HTERT RPE-1 (cell line): ENCODE data around the gene ERCC5.

Experiments
- in situ Hi-C: fragments of 300-500 bp; cut with MboI; formaldehyde crosslinking; loops from 4 replicates; pipeline ENCODE4 v1.14.3; 2020; ENCODE audit warnings: low sequenced_read_pairs

Gene ERCC5

GRCh38 chr13:102839462-102839861, 6.4 kb upstream of the ERCC5 start:
- in situ Hi-C loops = no loop called here

DNA sequence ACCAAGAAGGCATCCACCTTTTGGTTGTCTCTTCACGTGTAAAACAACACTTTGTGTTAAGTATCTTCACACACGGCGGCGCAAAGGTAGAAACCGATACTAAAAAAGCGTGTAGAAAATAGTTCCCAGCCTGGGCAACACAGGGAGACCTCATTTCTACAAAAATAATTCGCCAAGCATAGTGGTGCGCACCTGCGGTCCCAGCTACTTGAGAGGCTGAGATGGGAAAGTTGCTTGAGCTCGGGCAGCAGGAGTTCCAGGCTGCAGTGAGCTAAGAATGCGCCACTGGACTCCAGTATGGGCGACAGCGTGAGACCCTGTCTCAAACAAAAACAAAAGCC, 573 bp upstream of the ERCC5 start:
- in situ Hi-C loops = no loop called here

GRCh38 chr13:102846261-102847015, 606 bp downstream of the ERCC5 start:
- in situ Hi-C loops = no loop called here

DNA sequence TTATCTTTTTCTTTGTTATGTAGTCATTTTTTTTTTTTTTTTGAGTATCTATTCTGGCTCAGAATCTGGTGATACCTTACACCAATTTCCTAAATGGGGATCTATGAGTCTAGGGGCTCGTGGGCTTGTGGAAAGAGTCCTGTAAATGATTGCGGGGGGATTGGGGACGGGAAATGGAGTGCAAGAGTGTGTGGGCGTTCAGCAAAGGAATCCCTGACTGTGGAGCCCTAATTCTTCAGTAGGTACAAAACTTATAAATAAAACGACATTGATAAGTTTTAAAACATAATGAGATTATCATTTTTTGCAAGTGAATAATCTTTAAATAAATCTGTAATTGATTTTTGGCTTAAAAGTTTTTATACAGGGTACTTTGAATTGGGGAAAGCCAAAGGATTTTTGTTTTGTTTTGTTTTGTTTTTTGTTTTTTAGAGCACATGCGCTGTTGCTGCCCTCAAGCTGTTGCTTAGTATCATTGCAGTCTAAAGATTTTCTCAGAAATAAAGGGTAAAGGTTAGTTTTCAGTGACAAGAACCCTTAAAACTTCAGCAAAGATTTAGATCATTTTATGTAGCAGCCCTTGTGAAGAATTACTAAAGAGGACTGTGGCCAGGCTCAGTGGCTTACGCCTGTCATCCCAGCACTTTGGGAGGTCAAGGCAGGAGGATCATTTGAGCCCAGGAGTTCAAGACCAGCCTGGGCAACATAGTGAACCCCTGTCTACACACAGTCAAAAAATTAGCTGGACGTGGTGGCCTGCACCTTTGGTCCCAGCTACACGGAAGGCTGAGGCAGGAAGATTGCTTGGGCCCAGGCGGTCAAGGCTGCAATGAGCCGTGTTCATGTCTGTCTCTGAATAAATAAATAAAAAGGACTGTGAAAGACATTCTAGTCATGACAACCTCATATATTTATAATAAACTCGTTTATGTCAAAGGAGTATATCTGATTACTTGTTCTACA, 1.7 kb downstream of the ERCC5 start:
- in situ Hi-C loops = no loop called here

DNA sequence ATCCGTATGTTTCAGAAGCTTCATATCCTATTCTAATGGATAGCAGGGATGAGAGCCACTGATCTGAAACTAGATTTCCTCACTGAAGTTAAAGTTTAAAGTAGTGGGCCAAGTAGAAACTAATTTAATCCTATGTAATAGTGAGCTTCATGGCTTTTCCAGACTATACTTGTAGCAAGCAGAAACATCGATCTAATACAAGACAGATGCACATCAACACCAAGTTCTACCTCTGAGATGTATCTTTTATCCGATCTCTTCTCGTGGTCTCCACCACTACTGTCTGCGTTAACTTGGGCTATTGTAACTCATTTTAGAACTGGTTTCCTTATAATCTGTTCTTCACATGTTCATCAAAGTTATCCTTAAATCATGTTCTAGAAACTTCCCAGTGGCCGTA, 3.1 kb downstream of the ERCC5 start:
- in situ Hi-C loops = no loop called here

GRCh38 chr13:102852556-102852955, 6.7 kb downstream of the ERCC5 start:
- in situ Hi-C loops = no loop called here

- in situ Hi-C loops = no loop called here
Observed at GRCh38 chr13:102854675-102855074, 8.8 kb downstream of the ERCC5 start.

DNA sequence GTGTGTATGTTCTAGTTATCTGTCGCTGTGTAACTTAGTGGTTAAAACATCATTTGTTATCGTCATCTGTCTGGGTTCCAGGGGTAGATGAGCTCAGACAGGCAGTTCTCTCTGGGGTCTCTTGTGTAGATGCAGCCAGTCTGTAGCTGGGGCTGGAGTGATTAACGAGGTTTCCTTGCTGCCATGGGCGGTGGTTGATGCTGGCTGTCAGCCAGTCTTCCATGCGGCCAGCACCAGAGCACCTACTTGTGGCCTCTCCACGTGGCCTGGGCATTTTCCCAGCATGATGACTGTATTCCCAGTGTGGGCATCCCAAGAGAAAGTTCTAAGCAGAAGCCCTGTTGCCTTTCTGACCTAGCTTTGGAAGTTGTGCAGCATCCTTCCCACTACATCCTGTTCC, 10.7 kb downstream of the ERCC5 start:
- in situ Hi-C loops = no loop called here

- in situ Hi-C loops = no loop called here
Observed at GRCh38 chr13:102862624-102863210, 16.9 kb downstream of the ERCC5 start.

DNA sequence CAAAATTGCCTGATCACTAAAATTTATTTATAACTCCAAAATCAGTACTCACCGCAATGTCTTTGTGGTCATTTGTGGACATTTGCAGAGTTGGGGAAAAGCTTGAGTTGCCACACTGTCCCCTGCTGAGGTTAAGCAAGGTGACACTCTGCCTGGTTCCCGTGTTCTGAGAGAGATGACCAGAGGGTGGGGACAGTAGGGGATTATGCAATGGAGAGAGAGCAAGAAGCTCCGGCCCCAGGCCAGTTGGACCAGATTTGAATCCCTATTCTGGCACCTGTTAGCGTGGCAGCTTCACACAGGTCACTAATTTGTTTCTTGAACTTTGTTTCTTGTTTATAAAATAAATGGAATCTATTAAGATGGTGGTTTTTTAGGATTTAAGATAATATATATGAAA, 17.8 kb downstream of the ERCC5 start:
- in situ Hi-C loops = no loop called here

DNA sequence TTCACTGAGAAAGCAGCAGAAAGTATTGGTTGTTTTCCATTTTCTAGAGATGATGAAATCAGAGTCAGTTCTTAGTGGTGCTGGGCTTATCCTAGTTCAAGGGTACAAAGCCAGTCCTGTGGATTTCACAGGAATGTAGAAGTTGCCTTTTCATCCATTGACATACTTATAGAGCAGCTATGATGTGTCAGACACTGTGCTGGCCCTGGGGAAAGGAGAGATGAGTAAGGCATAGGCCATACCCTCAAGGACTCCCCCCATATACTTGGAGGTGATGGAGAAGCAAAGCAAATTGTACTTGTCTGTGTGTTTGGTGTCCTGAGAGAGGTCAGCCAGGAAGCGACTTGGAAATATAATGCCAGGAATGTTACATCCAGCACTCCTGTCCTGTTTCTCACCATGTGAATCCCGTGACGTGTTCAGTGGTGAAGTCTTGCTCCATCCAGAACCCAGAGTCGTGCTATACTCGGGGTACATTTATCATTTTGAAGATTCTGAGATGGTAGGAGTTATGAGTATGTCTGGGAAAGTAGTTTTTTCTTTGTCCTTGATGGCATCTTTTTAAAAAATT, 22.6 kb downstream of the ERCC5 start:
- in situ Hi-C loops = no loop called here

GRCh38 chr13:102869948-102870676, 24.3 kb downstream of the ERCC5 start:
- in situ Hi-C loops = no loop called here

DNA sequence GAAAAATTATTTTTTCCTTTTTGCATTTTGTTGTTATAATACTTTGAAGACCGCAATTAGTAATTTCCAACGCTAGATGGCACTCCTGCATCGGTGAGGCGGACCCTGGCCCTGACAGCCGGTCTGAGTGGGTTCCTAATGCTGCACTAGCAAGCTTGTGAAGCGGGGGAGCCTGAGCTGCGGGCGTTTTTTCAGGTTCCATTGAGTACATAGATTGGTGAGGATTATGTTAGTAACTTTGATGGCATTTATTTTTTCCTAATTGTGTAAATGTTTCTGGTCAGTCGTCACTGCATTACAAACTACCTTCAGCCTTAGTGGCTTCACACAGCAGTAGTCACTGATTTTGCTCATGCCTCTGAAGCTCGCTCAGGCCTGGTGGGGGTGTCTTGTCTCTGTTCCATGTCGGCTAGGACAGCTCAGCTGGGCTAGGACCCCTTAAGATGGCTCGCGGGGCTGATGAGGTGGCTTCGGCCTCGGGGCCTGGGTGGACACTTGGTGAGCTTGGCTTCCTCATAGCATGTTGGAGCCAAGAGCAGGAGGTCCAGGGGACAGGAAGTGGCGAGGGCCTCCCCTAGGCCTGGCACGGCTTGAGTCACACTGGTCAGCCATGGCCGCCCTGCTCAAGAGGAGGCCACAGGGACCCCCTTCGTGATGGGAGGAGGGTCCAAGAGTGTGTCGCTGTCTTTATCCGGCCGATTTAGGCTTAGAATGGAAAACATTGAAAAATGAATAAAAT, 25.0 kb downstream of the ERCC5 start:
- in situ Hi-C loops = no loop called here

- in situ Hi-C loops = no loop called here
Observed at GRCh38 chr13:102872131-102872530, 26.3 kb downstream of the ERCC5 start.

GRCh38 chr13:102872531-102872930, 26.7 kb downstream of the ERCC5 start:
- in situ Hi-C loops = no loop called here

DNA sequence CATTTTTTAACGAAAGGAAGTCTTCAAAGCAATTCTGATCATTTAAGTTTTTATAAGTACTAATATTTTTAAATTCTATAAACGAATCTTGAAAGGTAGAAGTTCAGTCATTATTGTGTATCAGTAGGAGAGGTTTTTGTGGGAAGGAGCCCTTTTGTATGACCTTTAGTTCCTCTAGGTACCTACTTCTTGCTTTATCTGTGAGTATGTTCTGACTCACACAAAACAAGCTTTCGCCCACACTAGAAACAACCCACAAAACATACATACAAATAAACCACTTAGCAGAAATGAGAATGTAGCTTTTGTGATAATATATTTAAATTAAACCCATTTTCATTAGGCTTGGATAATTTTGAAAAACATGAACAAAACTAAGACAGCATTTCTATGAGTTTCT, 27.8 kb downstream of the ERCC5 start:
- in situ Hi-C loops = no loop called here

GRCh38 chr13:102875256-102875655, 29.4 kb downstream of the ERCC5 start:
- in situ Hi-C loops = no loop called here

DNA sequence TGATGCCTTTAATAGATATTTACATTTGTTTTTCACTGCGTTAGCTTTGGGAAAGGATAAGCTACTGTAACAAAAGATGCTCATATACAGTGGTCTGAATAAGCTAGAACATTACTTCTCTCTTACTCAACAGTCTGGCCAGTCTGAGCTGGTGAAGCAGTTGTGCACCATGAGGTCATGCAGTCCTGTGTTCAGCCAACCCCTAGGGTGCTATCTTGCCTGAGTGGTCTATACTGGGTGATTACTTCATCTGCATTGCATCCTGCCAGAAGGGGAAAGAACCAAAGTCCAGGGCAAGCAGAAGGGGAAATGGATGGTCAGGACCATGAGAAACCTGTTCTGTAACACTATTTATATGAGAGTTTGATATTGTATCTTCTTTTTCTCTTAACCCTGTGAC, 31.5 kb downstream of the ERCC5 start:
- in situ Hi-C loops = no loop called here

GRCh38 chr13:102878481-102878880, 32.6 kb downstream of the ERCC5 start:
- in situ Hi-C loops = no loop called here
